Measurements from ENCODE around the gene OR10H4.

DNA sequence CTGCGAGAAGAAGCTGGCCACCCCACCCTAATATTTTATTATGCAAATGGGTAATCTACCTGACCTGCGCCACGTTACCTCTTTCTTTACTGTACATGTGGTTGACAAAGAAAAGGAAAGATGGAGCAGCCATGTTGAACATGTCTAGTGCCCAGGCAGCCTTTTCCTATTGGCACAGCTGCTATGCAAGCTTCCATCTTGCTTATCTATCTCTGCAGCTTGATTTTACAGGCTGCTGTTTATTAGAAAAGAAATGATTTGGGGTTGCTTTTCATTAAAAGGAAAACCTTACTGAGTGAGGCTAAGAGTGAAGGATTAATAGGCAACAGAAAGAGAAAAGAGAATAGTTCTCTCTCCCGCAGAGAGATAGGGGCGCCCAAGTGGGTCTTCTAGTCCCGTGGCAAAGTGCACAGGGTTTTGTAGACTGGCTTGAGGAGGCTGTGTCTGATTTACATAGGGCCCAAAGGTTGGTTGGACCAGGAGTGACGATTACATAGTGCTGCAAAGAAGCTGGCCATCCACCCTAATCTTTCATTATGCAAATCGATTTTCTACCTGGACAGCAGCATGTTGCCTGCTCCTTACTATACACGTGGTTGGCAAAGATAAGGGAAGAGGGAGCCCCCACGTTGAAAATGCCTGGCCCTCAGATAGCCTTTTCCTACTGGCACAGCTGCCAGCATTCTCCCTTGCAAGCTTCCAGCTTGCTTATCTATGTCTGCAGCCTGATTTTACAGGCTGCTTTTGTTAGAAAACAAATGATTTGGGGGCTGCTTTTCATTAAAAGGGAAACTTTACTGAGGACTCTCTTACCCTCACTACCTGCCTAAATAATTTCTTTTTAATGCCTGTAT, 28.3 kb downstream of the OR10H4 start:
- TF ChIP-seq, protein P1, sequence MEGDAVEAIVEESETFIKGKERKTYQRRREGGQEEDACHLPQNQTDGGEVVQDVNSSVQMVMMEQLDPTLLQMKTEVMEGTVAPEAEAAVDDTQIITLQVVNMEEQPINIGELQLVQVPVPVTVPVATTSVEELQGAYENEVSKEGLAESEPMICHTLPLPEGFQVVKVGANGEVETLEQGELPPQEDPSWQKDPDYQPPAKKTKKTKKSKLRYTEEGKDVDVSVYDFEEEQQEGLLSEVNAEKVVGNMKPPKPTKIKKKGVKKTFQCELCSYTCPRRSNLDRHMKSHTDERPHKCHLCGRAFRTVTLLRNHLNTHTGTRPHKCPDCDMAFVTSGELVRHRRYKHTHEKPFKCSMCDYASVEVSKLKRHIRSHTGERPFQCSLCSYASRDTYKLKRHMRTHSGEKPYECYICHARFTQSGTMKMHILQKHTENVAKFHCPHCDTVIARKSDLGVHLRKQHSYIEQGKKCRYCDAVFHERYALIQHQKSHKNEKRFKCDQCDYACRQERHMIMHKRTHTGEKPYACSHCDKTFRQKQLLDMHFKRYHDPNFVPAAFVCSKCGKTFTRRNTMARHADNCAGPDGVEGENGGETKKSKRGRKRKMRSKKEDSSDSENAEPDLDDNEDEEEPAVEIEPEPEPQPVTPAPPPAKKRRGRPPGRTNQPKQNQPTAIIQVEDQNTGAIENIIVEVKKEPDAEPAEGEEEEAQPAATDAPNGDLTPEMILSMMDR (IDR thresholded peaks at IDR 0.05): no peak
- TF ChIP-seq EP300 (IDR thresholded peaks at IDR 0.05) (no peak), POLR2A (IDR thresholded peaks at IDR 0.05) (no peak)

Data from ovary (tissue), 3 donors.